K562 (cell line): ENCODE results near the gene MAP3K20. TPM values are rescaled to one million over a fixed set of nuclear protein-coding genes. Genes with fewer than 3 reads are reported as not detected.

ENCODE experiments used
- ATAC-seq: fragments of 200-7000 bp; cut with Tn5 transposase; 3 replicates; pipeline ENCODE4 v1.9.1; 2020; ENCODE audit warnings: moderate library complexity
- BruUV-seq: library from RNA; stranded (reverse); fragments of 400-500 nt; replicated peaks from 2 replicates; lab custom pipeline; 2021; lab: Mats Ljungman, UMichigan
- CTCF ChIA-PET: fragments of 300-600 bp; formaldehyde crosslinking; extraction: SDS; loops from one replicate; lab custom pipeline; 2021; ENCODE audit warnings: low intra/inter-chr PET ratio; lab: Yijun Ruan, JAX
- POLR2A ChIA-PET: fragments of 300-600, 350-650 bp; sonication (Branson Sonifier 250); formaldehyde crosslinking; extraction: SDS; loops from one replicate; lab custom pipeline; 2021; ENCODE audit warnings: antibody characterized with exemption, inconsistent platforms; lab: Yijun Ruan, JAX
- DNase-seq, 4 experiments: peaks; one replicate each; pipeline versions ENCODE4 v3.0.0 to v3.0.0-alpha.2; 2011 to 2018; ENCODE audit warnings: low spot score in 3 of 4, mixed read lengths in 3 of 4; ENCODE audit errors: extremely low read depth in 1 of 4
- FAIRE-seq: peaks from 2 replicates; lab custom pipeline; 2011; peaks lifted over from hg19 to GRCh38; lab: Jason Lieb, UNC
- H2AFZ ChIP-seq: 2 replicates; pipeline ENCODE4 v1.6.0; 2011; ENCODE audit warnings: low read depth, low read length, control low read depth, inconsistent platforms
- H3K27ac ChIP-seq: fragments of 200-600 bp; 3 replicates; pipeline ENCODE4 v1.8.0; 2011; ENCODE audit warnings: low read depth, mild to moderate bottlenecking, control low read depth, inconsistent platforms, low read length, moderate library complexity, mixed read lengths; ENCODE audit errors: extremely low read depth
- H3K27me3 ChIP-seq, 2 experiments: fragments of 300-600 bp in 1 of 2; 2 replicates in 1 of 2; 3 replicates in 1 of 2; pipeline versions ENCODE4 v1.6.0 to v1.8.0; 2011; ENCODE audit warnings: inconsistent platforms in 2 of 2, low read length in 2 of 2, mild to moderate bottlenecking in 1 of 2, mixed read lengths in 1 of 2, moderate library complexity in 1 of 2; ENCODE audit not compliant: control insufficient read depth in 2 of 2, insufficient read depth in 2 of 2
- H3K36me3 ChIP-seq: fragments of 300-600 bp; 3 replicates; pipeline ENCODE4 v1.8.0; 2011; ENCODE audit warnings: mild to moderate bottlenecking, low read length, inconsistent platforms; ENCODE audit not compliant: control insufficient read depth, insufficient read depth
- H3K4me1 ChIP-seq, 2 experiments: fragments of 200-600 bp in 1 of 2; replicated peaks in 1 of 2; 2 replicates in 1 of 2; 3 replicates in 1 of 2; pipeline versions ENCODE4 v1.5.1 to v1.8.0; 2011; ENCODE audit warnings: inconsistent platforms in 2 of 2, low read length in 2 of 2, mild to moderate bottlenecking in 1 of 2, mixed read lengths in 1 of 2, moderate library complexity in 1 of 2; ENCODE audit not compliant: control insufficient read depth in 2 of 2, insufficient read depth in 2 of 2
- H3K4me2 ChIP-seq: 2 replicates; pipeline ENCODE4 v1.6.1; 2011; ENCODE audit warnings: low read length, control low read depth, inconsistent platforms, mixed read lengths; ENCODE audit not compliant: insufficient read depth
- H3K4me3 ChIP-seq: fragments of 200-600 bp; sonication (generic), shearing (Covaris generic); 2 replicates; pipeline ENCODE4 v1.5.1; 2016; ENCODE audit warnings: control low read depth, inconsistent platforms
- H3K79me2 ChIP-seq: fragments of 200-600 bp; 3 replicates; pipeline ENCODE4 v1.8.0; 2011; ENCODE audit warnings: low read length, inconsistent platforms; ENCODE audit not compliant: control insufficient read depth, insufficient read depth
- H3K9ac ChIP-seq, 2 experiments: 2 replicates each; pipeline versions ENCODE4 v1.6.0 to v1.6.1; 2011; ENCODE audit warnings: low read depth in 2 of 2, low read length in 2 of 2, control low read depth in 1 of 2, inconsistent platforms in 1 of 2, mild to moderate bottlenecking in 1 of 2, mixed read lengths in 1 of 2; ENCODE audit not compliant: insufficient read depth in 1 of 2
- H3K9me1 ChIP-seq: one replicate; pipeline ENCODE4 v1.6.0; 2011; ENCODE audit warnings: inconsistent platforms, mild to moderate bottlenecking, low read length, moderate library complexity; ENCODE audit not compliant: control insufficient read depth, insufficient read depth
- H3K9me3 ChIP-seq: replicated peaks from 2 replicates; pipeline ENCODE4 v1.5.1; 2011; ENCODE audit warnings: low read depth, low read length, inconsistent platforms; ENCODE audit not compliant: control insufficient read depth, insufficient read depth
- H4K20me1 ChIP-seq: replicated peaks from 2 replicates; pipeline ENCODE4 v1.6.1; 2011; ENCODE audit warnings: low read length, inconsistent platforms, mixed read lengths; ENCODE audit not compliant: control insufficient read depth, insufficient read depth
- BMI1 ChIP-seq: fragments of 150-350 bp; IDR thresholded peaks from 2 replicates; pipeline ENCODE4 v1.6.1; 2014; ENCODE audit warnings: low read length
- CBX8 ChIP-seq: fragments of 200-600 bp; sonication (generic); IDR thresholded peaks from 2 replicates; pipeline ENCODE4 v1.6.1; 2012; ENCODE audit warnings: borderline replicate concordance, mixed run types, low read depth, mild to moderate bottlenecking, moderate library complexity, mixed read lengths, low read length, control low read depth, inconsistent platforms; ENCODE audit not compliant: poor library complexity, severe bottlenecking; ENCODE audit errors: extremely low read depth
- FOSL1 ChIP-seq: fragments of 200-800 bp; sonication (Bioruptor generic); conservative IDR thresholded peaks from 2 replicates; pipeline ENCODE4 v1.6.1; 2016; ENCODE audit warnings: missing genetic modification characterization, missing compliant biosample characterization
- HDAC1 ChIP-seq, 2 experiments: fragments of 450-650 bp; IDR thresholded peaks; 2 replicates each; pipeline ENCODE4 v1.6.1; 2016 to 2017; ENCODE audit warnings: inconsistent platforms in 1 of 2, mild to moderate bottlenecking in 1 of 2, moderate library complexity in 1 of 2
- KLF16 ChIP-seq: IDR thresholded peaks from 2 replicates; pipeline ENCODE4 v1.6.1; 2016; ENCODE audit warnings: antibody characterized with exemption
- NR2C2 ChIP-seq, 2 experiments: fragments of 200-800 bp in 1 of 2; sonication (Bioruptor generic) in 1 of 2; sonication (generic) in 1 of 2; formaldehyde crosslinking in 1 of 2; IDR thresholded peaks; 2 replicates each; pipeline versions ENCODE4 v1.6.1 to v1.8.0; 2016 to 2022; ENCODE audit warnings: mild to moderate bottlenecking in 1 of 2, missing compliant biosample characterization in 1 of 2, missing genetic modification characterization in 1 of 2, missing genetic modification reagents in 1 of 2
- POLR2A ChIP-seq: fragments of 450-650 bp; conservative IDR thresholded peaks from 2 replicates; pipeline ENCODE4 v1.6.1; 2016
- RB1 ChIP-seq: fragments of 450-650 bp; IDR thresholded peaks from 2 replicates; pipeline ENCODE4 v1.6.1; 2017; ENCODE audit warnings: low read depth, mild to moderate bottlenecking
- REST ChIP-seq, 2 experiments: fragments of 450-650 bp; formaldehyde crosslinking in 1 of 2; IDR thresholded peaks; 2 replicates each; pipeline versions ENCODE4 v1.4.0 to v1.6.1; 2014 to 2020; ENCODE audit warnings: mild to moderate bottlenecking in 2 of 2, borderline replicate concordance in 1 of 2, low read depth in 1 of 2
- TBL1XR1 ChIP-seq, 2 experiments: IDR thresholded peaks; 2 replicates each; pipeline ENCODE4 v1.6.1; 2012; ENCODE audit warnings: improper control_type of control experiment in 2 of 2, low read length in 2 of 2, mild to moderate bottlenecking in 1 of 2
- ZNF316 ChIP-seq: fragments of 450-650 bp; IDR thresholded peaks from 2 replicates; pipeline ENCODE4 v1.6.1; 2016
- WGBS: fragments of 100-300 bp; shearing (Covaris generic); methylation state at CpG from one replicate; pipeline ENCODE4 v1.1.6; 2016; ENCODE audit warnings: low coverage, mixed read lengths; ENCODE audit not compliant: insufficient coverage; ENCODE audit errors: missing lambda C conversion rate; 5-methylcytosine and 5-hydroxymethylcytosine counted together
- in situ Hi-C: fragments of 300-500 bp; cut with MboI; formaldehyde crosslinking; loops from 4 replicates; pipeline ENCODE4 v1.15.0; 2018; ENCODE audit warnings: inconsistent platforms, mixed read lengths
- intact Hi-C: fragments of 100-400 bp; cut with micrococcal nuclease; formaldehyde crosslinking; loops from 2 replicates; pipeline ENCODE4 v1.14.2; 2022
- polyA plus RNA-seq, 8 experiments: library from polyadenylated mRNA; depleted of rRNA in 4 of 8; stranded (reverse) in 5 of 8; unstranded in 3 of 8; fragments of >200 nt; fragmentation: Nextera tagmentation in 2 of 8; fragmentation: Illumina TruSeq in 1 of 8; extraction: Ambion mirVana in 2 of 8; extraction: Trizol in 1 of 8; gene quantifications; 2 replicates each; pipeline versions ENCODE4 v1.2.1 to v1.2.3, GENCODE V29; 2011 to 2014; ENCODE audit warnings: inconsistent platforms in 1 of 8, missing spikeins in 1 of 8
- total RNA-seq, 7 experiments: library from RNA; depleted of rRNA in 6 of 7; stranded (reverse); fragments of >200 nt in 6 of 7; fragmentation: Illumina TruSeq in 2 of 7; extraction: Trizol in 2 of 7; gene quantifications; 2 replicates each; pipeline versions ENCODE4 v1.2.1 to v1.2.3, GENCODE V29; 2011 to 2021; ENCODE audit warnings: low replicate concordance in 1 of 7
- TF ChIP-seq, protein P1 (sequence below): conservative IDR thresholded peaks from 2 replicates; pipeline ENCODE4 v1.6.1; 2011; ENCODE audit warnings: low read depth, mild to moderate bottlenecking, low read length; ENCODE audit not compliant: control insufficient read depth

MAP3K20 gene
- total and polyA plus RNA-seq, 9 of the 15 experiments (the other 6 are each of a cell fraction or from before 2014, with no cell fraction given), result 9.8 to 34.2 (median 27.3) TPM

DNA sequence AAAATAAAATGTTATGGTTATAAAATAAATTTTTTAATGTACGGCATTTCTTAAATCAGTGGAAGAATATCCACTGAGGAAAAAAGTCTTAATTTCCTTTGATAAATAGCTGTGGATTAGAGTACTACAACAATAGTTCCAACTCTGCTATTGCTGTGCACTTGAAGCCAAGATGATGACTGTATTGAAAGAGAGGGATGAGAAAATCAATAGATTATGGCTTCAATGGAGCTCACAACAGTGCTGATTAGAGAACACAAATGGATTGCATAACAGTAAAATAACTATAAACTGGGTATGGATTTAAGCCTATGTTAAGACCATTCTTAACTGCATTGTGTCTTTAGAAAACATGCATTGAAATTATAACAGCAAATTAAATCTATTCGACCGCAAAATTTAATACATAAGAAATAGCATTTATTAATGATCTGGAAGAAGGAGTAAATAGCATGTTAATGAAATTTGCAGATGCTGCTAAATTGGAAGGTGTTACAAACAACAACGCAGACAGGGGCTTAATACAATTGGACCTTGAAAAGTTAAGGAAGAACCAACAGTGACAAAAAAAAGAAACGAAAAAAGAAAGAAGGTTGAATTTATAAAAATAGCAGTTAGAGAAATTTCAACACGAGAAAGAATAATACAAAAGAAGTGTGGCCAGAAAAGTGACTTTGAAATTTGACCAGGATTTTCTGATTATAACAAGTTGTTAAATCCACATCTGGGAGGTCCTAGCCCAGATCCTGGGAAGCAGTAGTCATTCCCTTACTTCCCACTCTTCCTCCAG, 8.6 kb upstream of the MAP3K20 start:
- H3K9me3 ChIP-seq, result no peaks in the 10 kb centered on the region
- H3K27ac ChIP-seq, result no peak overlapping the region
- in situ Hi-C loops (no loop called here), intact Hi-C loops (no loop called here)
- H2AFZ ChIP-seq, result no peak overlapping the region
- H3K79me2 ChIP-seq, result no peaks in the 10 kb centered on the region
- ChIA-PET POLR2A (interaction anchor here (2.8 kb wide), 1 partner anchor 9 kb away, joined by 7 read pairs; the partner anchor contains the start of gene MAP3K20), CTCF (no interaction called here)
- H3K36me3 ChIP-seq, result no peaks in the 10 kb centered on the region
- no peak overlapping the region for H3K4me2 ChIP-seq
- no peak for DNase-seq
- BruUV-seq, result no TSS peak
- peaks cover 10 to 12% of the 10 kb centered on the region in 2 experiments for H3K27me3 ChIP-seq
- ATAC-seq, result no peak
- no peaks in the 10 kb centered on the region for H4K20me1 ChIP-seq
- WGBS, result 17% methylated on average over 6 of the region's 6 CpGs
- no peak overlapping the region for H3K9ac ChIP-seq
- H3K4me1 ChIP-seq, result no peaks in the 10 kb centered on the region
- H3K9me1 ChIP-seq, result no peaks in the 10 kb centered on the region
- H3K4me3 ChIP-seq, result no peak overlapping the region
- no peak for FAIRE-seq
- TF ChIP-seq POLR2A, result no peak
- TF ChIP-seq TBL1XR1 (IDR thresholded peaks at IDR 0.05; ENCODE audit: low read length in 2 of 2), result no peak
- TF ChIP-seq HDAC1 (IDR thresholded peaks at IDR 0.05), result no peak
- TF ChIP-seq CBX8, result peak; percentile 94
- peak; percentile 32; the same call in 1 of the 2 replicates for TF ChIP-seq BMI1
- TF ChIP-seq REST (IDR thresholded peaks at IDR 0.05; ENCODE audit: borderline replicate concordance), result no peak
- no peak for TF ChIP-seq REST (CRISPR knock-in tag; IDR thresholded peaks at IDR 0.05; ENCODE audit: low read depth)
- TF ChIP-seq NR2C2 (CRISPR knock-in tag; IDR thresholded peaks at IDR 0.05), result no peak
- no peak for TF ChIP-seq NR2C2 (tag; IDR thresholded peaks at IDR 0.05)
- TF ChIP-seq, protein P1, sequence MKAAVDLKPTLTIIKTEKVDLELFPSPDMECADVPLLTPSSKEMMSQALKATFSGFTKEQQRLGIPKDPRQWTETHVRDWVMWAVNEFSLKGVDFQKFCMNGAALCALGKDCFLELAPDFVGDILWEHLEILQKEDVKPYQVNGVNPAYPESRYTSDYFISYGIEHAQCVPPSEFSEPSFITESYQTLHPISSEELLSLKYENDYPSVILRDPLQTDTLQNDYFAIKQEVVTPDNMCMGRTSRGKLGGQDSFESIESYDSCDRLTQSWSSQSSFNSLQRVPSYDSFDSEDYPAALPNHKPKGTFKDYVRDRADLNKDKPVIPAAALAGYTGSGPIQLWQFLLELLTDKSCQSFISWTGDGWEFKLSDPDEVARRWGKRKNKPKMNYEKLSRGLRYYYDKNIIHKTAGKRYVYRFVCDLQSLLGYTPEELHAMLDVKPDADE, result no peak
- no peak for TF ChIP-seq FOSL1 (tag)
- TF ChIP-seq ZNF316, result 0 out of 2 replicates have a peak, but pooled peaks have one; percentile 3
- TF ChIP-seq RB1, result no peak
- TF ChIP-seq KLF16, result no peak
